ENCODE data around the gene MISP3.
"Not testable (repeated sequence)": the region's sequence is repeated elsewhere in the genome, so short reads cannot be mapped to it uniquely, and the experiment has no call there.

- not testable (repeated sequence) for TF ChIP-seq L3MBTL2 (conservative IDR thresholded peaks at IDR 0.05); FOXM1 (IDR thresholded peaks at IDR 0.05; ENCODE audit: borderline replicate concordance); HDGF (IDR thresholded peaks at IDR 0.05; ENCODE audit: borderline replicate concordance); CTBP1 (IDR thresholded peaks at IDR 0.05; ENCODE audit: borderline replicate concordance)
These were observed 45.9 kb upstream of the MISP3 start for GRCh38 chr19:14026652-14027192.
